Stomach (tissue), 4 donors: Measurements from ENCODE around the gene THSD7A.

Experiments
- CTCF ChIP-seq, 7 experiments: fragments of 450-650 bp in 4 of 7; fragments of 200-600 bp in 3 of 7; sonication (generic) in 3 of 7; IDR thresholded peaks; one replicate each; pipeline ENCODE4 v1.5.1; 2016 to 2019; ENCODE audit warnings: antibody characterized with exemption in 7 of 7, control low read depth in 2 of 7, mild to moderate bottlenecking in 1 of 7
- EP300 ChIP-seq: sonication (generic); formaldehyde crosslinking; IDR thresholded peaks from one replicate; pipeline ENCODE4 v1.6.1; 2017; ENCODE audit warnings: antibody characterized with exemption
- POLR2A ChIP-seq, 4 donors: fragments of 450-650 bp; IDR thresholded peaks; one replicate each; pipeline ENCODE4 v1.6.1; 2016; ENCODE audit warnings: antibody characterized with exemption in 4 of 4, control low read depth in 2 of 4, mild to moderate bottlenecking in 1 of 4, moderate library complexity in 1 of 4
- POLR2AphosphoS5 ChIP-seq, 3 donors: sonication (generic); formaldehyde crosslinking; IDR thresholded peaks; one replicate each; pipeline ENCODE4 v1.6.1; 2016; ENCODE audit warnings: antibody characterized with exemption in 3 of 3

DNA sequence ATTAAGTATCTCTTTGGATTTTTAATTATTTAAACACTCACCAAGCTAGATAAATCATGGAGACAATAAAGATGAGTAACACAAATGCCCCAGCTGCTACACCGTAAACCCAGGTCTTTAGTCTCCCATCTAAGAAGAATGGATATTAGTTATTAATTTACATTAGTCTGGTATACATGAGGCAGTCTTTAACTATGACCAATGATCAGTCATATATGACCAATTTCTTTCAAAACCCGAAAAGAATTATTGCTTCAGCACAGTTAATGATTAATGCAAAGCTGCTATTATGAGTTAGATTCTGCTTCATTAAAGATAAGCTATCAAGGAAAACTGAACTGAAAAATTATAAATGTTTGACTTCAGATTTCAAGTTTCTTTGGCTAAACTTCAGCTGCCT is 455.5 kb downstream of the THSD7A start:
- TF ChIP-seq CTCF (IDR thresholded peaks at IDR 0.05): no peak
- TF ChIP-seq POLR2A (IDR thresholded peaks at IDR 0.05): no peak
- no peak for TF ChIP-seq POLR2AphosphoS5 (IDR thresholded peaks at IDR 0.05)
- no peak for TF ChIP-seq EP300
